Neutrophil (primary cell): ENCODE results near the gene BMP5.

Experiments used
- H3K27ac ChIP-seq: fragments of 200-600 bp; sonication (generic); 2 replicates; pipeline ENCODE4 v1.5.1; 2016; ENCODE audit warnings: mild to moderate bottlenecking, moderate library complexity
- H3K27me3 ChIP-seq: fragments of 200-600 bp; sonication (generic); 2 replicates; pipeline ENCODE4 v1.6.0; 2016; ENCODE audit warnings: mild to moderate bottlenecking
- H3K36me3 ChIP-seq: fragments of 200-600 bp; sonication (generic); 2 replicates; pipeline ENCODE4 v1.5.1; 2017
- H3K4me1 ChIP-seq, 2 experiments: fragments of 200-600 bp in 1 of 2; sonication (generic) in 1 of 2; 1 replicate in 1 of 2; 2 replicates in 1 of 2; pipeline versions ENCODE4 v1.5.1 to v1.6.1; 2013 to 2016; ENCODE audit warnings: low read depth in 1 of 2, low read length in 1 of 2, mild to moderate bottlenecking in 1 of 2, moderate library complexity in 1 of 2; ENCODE audit not compliant: control insufficient read depth in 1 of 2, insufficient read depth in 1 of 2
- H3K4me3 ChIP-seq, 2 experiments: fragments of 200-600 bp in 1 of 2; sonication (generic) in 1 of 2; 1 replicate in 1 of 2; 2 replicates in 1 of 2; pipeline ENCODE4 v1.5.1; 2013 to 2016; ENCODE audit warnings: low read depth in 1 of 2, low read length in 1 of 2, mild to moderate bottlenecking in 1 of 2, moderate library complexity in 1 of 2
- H3K9me3 ChIP-seq: fragments of 200-600 bp; sonication (generic); 2 replicates; pipeline ENCODE4 v1.5.1; 2016
- CTCF ChIP-seq: fragments of 200-600 bp; sonication (generic); IDR thresholded peaks from 2 replicates; pipeline ENCODE4 v1.5.1; 2016; ENCODE audit warnings: antibody characterized with exemption

The BMP5 gene

GRCh38 chr6:55822815-55823214 is 52.6 kb downstream of the BMP5 start:
- Histone ChIP-seq H3K4me1 (no peaks in the 10 kb centered on the region), H3K36me3 (no peaks in the 10 kb centered on the region), H3K9me3 (no peaks in the 10 kb centered on the region), H3K27me3 (no peaks in the 10 kb centered on the region), H3K4me3 (no peak overlapping the region), H3K27ac (no peak overlapping the region)
- TF ChIP-seq CTCF: no peak

DNA sequence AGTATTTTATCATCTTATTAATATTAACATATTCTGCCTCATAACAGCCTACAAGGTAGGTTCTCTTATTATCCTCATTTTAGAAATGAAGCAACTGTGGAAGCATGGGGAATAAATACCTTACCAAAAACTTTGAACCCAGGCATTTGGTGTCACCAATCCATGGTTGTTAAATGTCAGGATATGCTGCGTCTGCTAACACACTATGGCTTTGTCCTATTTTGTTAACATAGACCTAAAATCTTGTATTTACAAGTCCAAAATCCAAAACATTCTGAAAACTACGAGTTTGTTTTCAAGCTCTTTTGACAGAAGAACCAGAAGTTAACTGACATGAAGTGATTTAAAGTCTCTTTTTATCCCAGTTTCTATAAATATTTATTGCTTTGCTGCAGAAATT is 53.4 kb downstream of the BMP5 start:
- no peaks in the 10 kb centered on the region for H3K27me3 ChIP-seq
- H3K36me3 ChIP-seq: no peaks in the 10 kb centered on the region
- H3K4me1 ChIP-seq: no peaks in the 10 kb centered on the region
- H3K27ac ChIP-seq: no peak overlapping the region
- H3K9me3 ChIP-seq: no peaks in the 10 kb centered on the region
- no peak overlapping the region for H3K4me3 ChIP-seq
- no peak for TF ChIP-seq CTCF

- H3K9me3 ChIP-seq: no peaks in the 10 kb centered on the region
- TF ChIP-seq CTCF: no peak
Measured at GRCh38 chr6:55820696-55821095, 54.7 kb downstream of the BMP5 start.

GRCh38 chr6:55819811-55820210 is 55.6 kb downstream of the BMP5 start:
- TF ChIP-seq CTCF: no peak
- H3K9me3 ChIP-seq: no peaks in the 10 kb centered on the region
- no peaks in the 10 kb centered on the region for H3K27me3 ChIP-seq
- no peaks in the 10 kb centered on the region for H3K4me1 ChIP-seq
- H3K4me3 ChIP-seq: no peak overlapping the region
- H3K36me3 ChIP-seq: no peaks in the 10 kb centered on the region
- H3K27ac ChIP-seq: no peak overlapping the region

More at GRCh38 chr6:55820696-55821095, 54.7 kb downstream of the BMP5 start:
- no peak overlapping the region for H3K27ac ChIP-seq
- H3K36me3 ChIP-seq: no peaks in the 10 kb centered on the region
- no peaks in the 10 kb centered on the region for H3K27me3 ChIP-seq
- H3K4me3 ChIP-seq: no peak overlapping the region
- H3K4me1 ChIP-seq: no peaks in the 10 kb centered on the region

- Histone ChIP-seq H3K27me3 (no peaks in the 10 kb centered on the region), H3K27ac (no peak overlapping the region), H3K36me3 (no peaks in the 10 kb centered on the region), H3K9me3 (no peaks in the 10 kb centered on the region), H3K4me1 (no peaks in the 10 kb centered on the region), H3K4me3 (no peak overlapping the region)
- TF ChIP-seq CTCF: no peak
Measured at GRCh38 chr6:55818482-55818881, 56.9 kb downstream of the BMP5 start.

DNA sequence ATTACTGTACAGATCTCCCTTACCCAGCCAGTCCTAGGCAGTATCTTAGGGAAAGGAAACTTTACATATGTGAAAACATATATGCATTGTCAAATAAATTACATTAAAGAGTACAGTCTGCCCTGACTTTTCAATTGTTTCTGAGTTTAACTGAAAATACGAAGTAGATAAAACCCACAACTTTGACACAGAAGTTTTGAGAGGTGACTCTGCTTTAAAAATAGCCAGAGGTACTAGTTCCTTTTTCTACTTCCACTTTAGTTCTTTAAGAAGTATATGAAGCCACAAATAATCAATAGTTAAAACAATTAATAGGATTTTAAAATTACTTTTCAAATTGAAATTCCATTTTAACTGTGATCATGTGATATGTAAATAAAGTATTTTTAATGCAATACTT is 62.9 kb downstream of the BMP5 start:
- no peak overlapping the region for H3K4me3 ChIP-seq
- H3K36me3 ChIP-seq: no peaks in the 10 kb centered on the region
- no peak overlapping the region for H3K27ac ChIP-seq
- no peaks in the 10 kb centered on the region for H3K4me1 ChIP-seq
- no peaks in the 10 kb centered on the region for H3K27me3 ChIP-seq
- TF ChIP-seq CTCF: no peak
- H3K9me3 ChIP-seq: no peaks in the 10 kb centered on the region
